VCaP (cell line): ENCODE measurements around the gene NIN.

ENCODE experiments used
- H3K27ac ChIP-seq: fragments of 450-650 bp; 2 replicates; pipeline ENCODE4 v1.5.1; 2017
- TF ChIP-seq, protein P1 (sequence below): fragments of 450-650 bp; conservative IDR thresholded peaks from 2 replicates; pipeline ENCODE4 v1.5.1; 2017; ENCODE audit warnings: mild to moderate bottlenecking, moderate library complexity

NIN gene

DNA sequence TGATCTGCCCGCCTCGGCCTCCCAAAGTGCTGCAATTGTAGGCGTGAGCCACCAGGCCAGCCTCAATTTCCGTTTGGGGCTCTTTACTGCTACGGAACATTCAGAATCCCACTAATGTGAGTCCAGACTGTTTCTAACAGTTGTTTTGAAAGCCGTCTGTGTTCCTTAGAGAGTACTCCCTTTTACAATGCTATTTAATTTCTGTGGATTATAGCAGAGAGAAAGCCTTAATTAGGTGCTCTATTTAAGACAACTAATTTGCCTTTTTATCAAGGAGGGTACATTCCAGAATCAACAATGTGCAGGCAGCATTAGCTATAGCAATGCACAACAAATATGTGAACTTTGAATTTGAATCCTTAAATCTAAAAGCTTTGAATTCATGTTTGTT lies 160.1 kb downstream of the NIN start:
- H3K27ac ChIP-seq = no peak overlapping the region
- TF ChIP-seq, protein P1, sequence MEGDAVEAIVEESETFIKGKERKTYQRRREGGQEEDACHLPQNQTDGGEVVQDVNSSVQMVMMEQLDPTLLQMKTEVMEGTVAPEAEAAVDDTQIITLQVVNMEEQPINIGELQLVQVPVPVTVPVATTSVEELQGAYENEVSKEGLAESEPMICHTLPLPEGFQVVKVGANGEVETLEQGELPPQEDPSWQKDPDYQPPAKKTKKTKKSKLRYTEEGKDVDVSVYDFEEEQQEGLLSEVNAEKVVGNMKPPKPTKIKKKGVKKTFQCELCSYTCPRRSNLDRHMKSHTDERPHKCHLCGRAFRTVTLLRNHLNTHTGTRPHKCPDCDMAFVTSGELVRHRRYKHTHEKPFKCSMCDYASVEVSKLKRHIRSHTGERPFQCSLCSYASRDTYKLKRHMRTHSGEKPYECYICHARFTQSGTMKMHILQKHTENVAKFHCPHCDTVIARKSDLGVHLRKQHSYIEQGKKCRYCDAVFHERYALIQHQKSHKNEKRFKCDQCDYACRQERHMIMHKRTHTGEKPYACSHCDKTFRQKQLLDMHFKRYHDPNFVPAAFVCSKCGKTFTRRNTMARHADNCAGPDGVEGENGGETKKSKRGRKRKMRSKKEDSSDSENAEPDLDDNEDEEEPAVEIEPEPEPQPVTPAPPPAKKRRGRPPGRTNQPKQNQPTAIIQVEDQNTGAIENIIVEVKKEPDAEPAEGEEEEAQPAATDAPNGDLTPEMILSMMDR = no peak

DNA sequence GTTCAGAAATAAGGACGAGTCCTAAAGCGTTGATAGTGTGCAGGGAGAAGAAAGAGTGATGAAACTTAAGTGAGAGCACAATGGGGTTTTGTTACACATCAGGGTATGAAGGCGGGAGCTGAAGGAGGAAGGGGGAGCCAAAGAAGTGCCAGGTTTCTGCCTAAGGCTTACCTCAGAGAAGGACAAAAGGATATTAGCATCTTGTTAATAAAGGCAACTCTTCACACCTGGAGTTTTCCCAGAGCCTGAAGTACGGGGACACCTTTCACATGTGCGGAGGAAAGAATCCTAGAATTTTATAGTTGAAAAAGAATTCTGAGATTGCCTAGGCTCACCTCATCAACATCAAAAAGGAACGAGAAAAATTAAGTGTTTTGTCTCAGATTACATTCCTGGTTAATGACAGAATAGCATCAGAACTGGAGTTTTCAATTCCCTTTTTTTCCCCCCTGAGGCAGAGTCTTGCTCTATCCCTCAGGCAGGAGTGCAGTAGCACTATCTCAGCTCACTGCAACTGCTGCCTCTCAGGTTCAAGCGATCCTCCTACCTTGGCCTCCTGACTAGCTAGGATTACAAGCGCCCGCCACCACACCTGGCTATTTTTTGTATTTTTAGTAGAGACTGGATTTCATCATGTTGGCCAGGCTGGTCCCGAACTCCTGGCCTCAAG lies 160.6 kb downstream of the NIN start:
- TF ChIP-seq, protein P1 = no peak
- no peak overlapping the region for H3K27ac ChIP-seq
